ENCODE measurements around the gene PTCH1. TPM values are rescaled to one million over a fixed set of nuclear protein-coding genes. Genes with fewer than 3 reads are reported as not detected.

PTCH1 gene
- total RNA-seq, 1 donor = 3.3 TPM

DNA sequence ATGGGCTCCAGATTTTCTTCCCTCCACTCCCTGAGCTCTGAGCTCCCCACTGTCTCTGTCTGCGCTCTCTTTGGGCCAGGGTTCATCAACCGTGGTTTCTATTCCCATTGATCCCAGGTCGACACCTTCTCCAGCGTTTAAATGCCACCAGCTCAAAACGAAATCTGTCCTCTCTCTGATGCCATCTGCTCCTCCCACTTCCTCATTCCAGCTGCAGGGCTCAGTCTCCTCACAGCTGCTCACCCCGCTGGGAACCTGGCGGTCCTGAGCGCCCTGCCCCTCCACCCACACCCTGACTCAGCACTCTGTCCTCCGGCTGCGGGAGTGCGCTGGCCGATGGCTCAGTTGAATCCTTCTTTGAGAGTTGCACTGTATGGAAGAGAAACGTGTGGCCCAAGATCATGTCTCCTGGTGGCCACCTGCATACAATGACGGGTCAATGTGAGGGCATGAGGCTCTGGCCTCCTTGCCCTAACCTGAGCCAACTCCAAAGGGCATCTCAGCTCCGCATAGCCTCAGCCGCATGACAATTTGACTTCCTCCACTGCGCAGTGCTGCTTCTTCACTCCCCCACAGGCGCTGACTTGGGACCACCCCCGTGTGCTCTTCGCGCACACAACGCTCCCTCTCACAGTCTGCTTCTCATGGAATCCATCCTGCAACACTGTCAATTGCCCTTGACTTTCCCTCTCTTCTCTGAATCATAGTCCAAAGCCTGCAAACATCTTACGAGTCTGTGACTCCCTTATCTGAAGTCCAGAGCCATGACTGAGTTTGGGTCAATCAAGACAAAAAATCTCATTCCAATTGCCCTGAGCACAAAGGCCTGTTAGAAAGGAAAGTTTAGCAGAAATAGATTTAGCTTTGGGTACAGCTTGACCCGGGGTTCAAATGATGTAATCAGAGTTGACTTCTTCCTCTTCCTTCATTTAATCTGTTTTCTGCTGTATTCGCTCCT is 82.4 kb downstream of the PTCH1 start:
- Histone ChIP-seq H3K27me3 (ENCODE audit: insufficient read depth, low read length) (no peaks in the 10 kb centered on the region), H3K4me1 (ENCODE audit: insufficient read depth, low read length) (no peaks in the 10 kb centered on the region), H3K79me2 (ENCODE audit: insufficient read depth, low read length) (no peaks in the 10 kb centered on the region), H3K9me3 (ENCODE audit: low read depth, low read length) (no peaks in the 10 kb centered on the region), H3K27ac (ENCODE audit: low read depth, low read length) (no peak overlapping the region), H2AFZ (ENCODE audit: low read length) (no peak overlapping the region), H3K36me3 (ENCODE audit: insufficient read depth, low read length) (no peaks in the 10 kb centered on the region), H3K4me3 (ENCODE audit: insufficient read depth, low read length) (no peak overlapping the region), H4K20me1 (ENCODE audit: insufficient read depth, low read length) (no peaks in the 10 kb centered on the region), H3K4me2 (ENCODE audit: insufficient read depth, low read length) (no peak overlapping the region)
- TF ChIP-seq, protein P1, sequence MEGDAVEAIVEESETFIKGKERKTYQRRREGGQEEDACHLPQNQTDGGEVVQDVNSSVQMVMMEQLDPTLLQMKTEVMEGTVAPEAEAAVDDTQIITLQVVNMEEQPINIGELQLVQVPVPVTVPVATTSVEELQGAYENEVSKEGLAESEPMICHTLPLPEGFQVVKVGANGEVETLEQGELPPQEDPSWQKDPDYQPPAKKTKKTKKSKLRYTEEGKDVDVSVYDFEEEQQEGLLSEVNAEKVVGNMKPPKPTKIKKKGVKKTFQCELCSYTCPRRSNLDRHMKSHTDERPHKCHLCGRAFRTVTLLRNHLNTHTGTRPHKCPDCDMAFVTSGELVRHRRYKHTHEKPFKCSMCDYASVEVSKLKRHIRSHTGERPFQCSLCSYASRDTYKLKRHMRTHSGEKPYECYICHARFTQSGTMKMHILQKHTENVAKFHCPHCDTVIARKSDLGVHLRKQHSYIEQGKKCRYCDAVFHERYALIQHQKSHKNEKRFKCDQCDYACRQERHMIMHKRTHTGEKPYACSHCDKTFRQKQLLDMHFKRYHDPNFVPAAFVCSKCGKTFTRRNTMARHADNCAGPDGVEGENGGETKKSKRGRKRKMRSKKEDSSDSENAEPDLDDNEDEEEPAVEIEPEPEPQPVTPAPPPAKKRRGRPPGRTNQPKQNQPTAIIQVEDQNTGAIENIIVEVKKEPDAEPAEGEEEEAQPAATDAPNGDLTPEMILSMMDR (IDR thresholded peaks at IDR 0.05; ENCODE audit: extremely low read depth, low read depth, low read length) = no peak
- DNase-seq (ENCODE audit: insufficient read length, low spot score, missing footprints) = no peak

DNA sequence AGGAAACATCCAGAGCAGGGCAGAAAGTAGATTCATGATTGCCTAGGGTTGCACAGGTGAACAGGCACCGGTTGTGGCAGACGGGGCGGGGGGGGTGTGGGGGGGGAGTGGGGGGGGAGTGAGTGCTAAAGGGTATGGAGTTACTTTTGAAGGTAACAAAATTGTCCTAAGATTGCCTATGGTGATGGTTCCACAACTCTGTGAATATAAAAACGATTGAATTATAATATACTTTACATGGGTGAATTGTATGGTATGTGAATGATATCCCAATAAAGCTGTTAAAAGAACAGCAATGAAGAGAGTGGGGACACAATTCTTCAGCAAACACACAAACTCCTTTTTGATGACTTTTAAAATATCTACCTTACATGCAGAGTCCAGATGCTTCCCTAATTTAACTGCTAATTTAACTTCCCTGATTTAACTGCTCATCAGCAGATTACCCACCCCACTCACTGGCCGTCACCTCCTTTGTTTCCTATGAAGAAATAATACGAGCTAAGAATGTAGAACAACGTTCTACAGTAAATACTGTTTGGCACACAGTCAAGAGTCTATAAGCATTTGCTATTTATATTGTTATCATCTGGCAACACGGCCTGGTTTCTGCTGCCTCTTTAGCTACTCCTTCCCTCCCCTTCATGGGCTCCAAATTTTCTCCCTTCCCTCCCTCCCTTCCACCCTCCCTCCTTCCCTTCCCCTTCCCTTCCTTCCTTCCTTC is 83.5 kb downstream of the PTCH1 start:
- Histone ChIP-seq H3K27me3 (ENCODE audit: insufficient read depth, low read length) (no peaks in the 10 kb centered on the region), H3K4me3 (ENCODE audit: insufficient read depth, low read length) (no peak overlapping the region), H3K36me3 (ENCODE audit: insufficient read depth, low read length) (no peaks in the 10 kb centered on the region), H3K4me1 (ENCODE audit: insufficient read depth, low read length) (no peaks in the 10 kb centered on the region), H2AFZ (ENCODE audit: low read length) (no peak overlapping the region), H4K20me1 (ENCODE audit: insufficient read depth, low read length) (no peaks in the 10 kb centered on the region), H3K79me2 (ENCODE audit: insufficient read depth, low read length) (no peaks in the 10 kb centered on the region), H3K4me2 (ENCODE audit: insufficient read depth, low read length) (no peak overlapping the region), H3K9me3 (ENCODE audit: low read depth, low read length) (no peaks in the 10 kb centered on the region), H3K27ac (ENCODE audit: low read depth, low read length) (no peak overlapping the region)
- no peak for DNase-seq (ENCODE audit: insufficient read length, low spot score, missing footprints)
- TF ChIP-seq, protein P1 (IDR thresholded peaks at IDR 0.05; ENCODE audit: extremely low read depth, low read depth, low read length) = no peak

DNA sequence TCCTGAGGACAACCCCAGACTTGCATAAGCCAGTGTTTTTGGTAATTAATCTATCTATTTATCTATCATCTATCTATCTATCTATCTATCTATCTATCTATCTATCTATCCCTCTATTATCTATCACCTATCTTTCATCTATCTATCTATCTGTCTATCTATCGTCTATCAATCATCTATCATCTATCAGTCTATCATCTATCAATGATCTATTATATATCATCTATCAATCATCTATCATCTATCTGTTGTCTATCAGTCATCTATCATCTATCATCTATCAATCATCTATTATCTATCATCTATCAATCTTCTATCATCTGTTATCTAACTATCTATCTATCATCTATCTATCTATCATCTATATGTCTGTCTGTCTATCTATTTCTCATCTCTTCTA is 85.5 kb downstream of the PTCH1 start:
- Histone ChIP-seq H3K36me3 (ENCODE audit: insufficient read depth, low read length) (no peaks in the 10 kb centered on the region), H3K27me3 (ENCODE audit: insufficient read depth, low read length) (no peaks in the 10 kb centered on the region), H4K20me1 (ENCODE audit: insufficient read depth, low read length) (no peaks in the 10 kb centered on the region), H2AFZ (ENCODE audit: low read length) (no peak overlapping the region), H3K4me2 (ENCODE audit: insufficient read depth, low read length) (no peak overlapping the region), H3K4me1 (ENCODE audit: insufficient read depth, low read length) (peaks cover 2% of the 10 kb centered on the region), H3K27ac (ENCODE audit: low read depth, low read length) (no peak overlapping the region), H3K4me3 (ENCODE audit: insufficient read depth, low read length) (no peak overlapping the region), H3K9me3 (ENCODE audit: low read depth, low read length) (no peaks in the 10 kb centered on the region), H3K79me2 (ENCODE audit: insufficient read depth, low read length) (no peaks in the 10 kb centered on the region)
- TF ChIP-seq, protein P1 (IDR thresholded peaks at IDR 0.05; ENCODE audit: extremely low read depth, low read depth, low read length) = no peak
- DNase-seq (ENCODE audit: insufficient read length, low spot score, missing footprints) = no peak
